Nephron progenitor cell (in vitro differentiated cells): ENCODE measurements around the gene SOHLH1.

ENCODE experiments used
- DNase-seq: peaks from one replicate; pipeline ENCODE4 v3.0.0; 2021
- H3K27ac Mint-ChIP-seq: 2 replicates; pipeline ENCODE4 v1.8.0; 2021; ENCODE audit warnings: mild to moderate bottlenecking, moderate library complexity, mixed read lengths
- H3K27me3 Mint-ChIP-seq: 2 replicates; pipeline ENCODE4 v1.8.0; 2021; ENCODE audit warnings: mild to moderate bottlenecking, low read depth, mixed read lengths; ENCODE audit not compliant: poor library complexity
- H3K36me3 Mint-ChIP-seq: 2 replicates; pipeline ENCODE4 v1.8.0; 2021; ENCODE audit warnings: low read depth, mixed read lengths
- H3K4me1 Mint-ChIP-seq: 2 replicates; pipeline ENCODE4 v1.8.0; 2021; ENCODE audit warnings: mixed read lengths
- H3K4me3 Mint-ChIP-seq: 2 replicates; pipeline ENCODE4 v1.8.0; 2021; ENCODE audit warnings: mild to moderate bottlenecking, moderate library complexity, mixed read lengths
- H3K9me3 Mint-ChIP-seq: 2 replicates; pipeline ENCODE4 v1.8.0; 2021; ENCODE audit warnings: mild to moderate bottlenecking, moderate library complexity, mixed read lengths
- CTCF ChIP-seq: fragments of 200-600 bp; sonication (generic); IDR thresholded peaks from 2 replicates; pipeline ENCODE4 v1.5.0; 2021; ENCODE audit warnings: antibody characterized with exemption

SOHLH1 gene

GRCh38 chr9:135655317-135655716 lies 44.0 kb downstream of the SOHLH1 start:
- no peak for TF ChIP-seq CTCF
- Mint-ChIP-seq H3K4me1 (peaks cover 8% of the 10 kb centered on the region), H3K27ac (no peak overlapping the region), H3K9me3 (peaks cover 52% of the 10 kb centered on the region), H3K36me3 (peaks cover 24% of the 10 kb centered on the region), H3K27me3 (peaks cover 15% of the 10 kb centered on the region), H3K4me3 (no peak overlapping the region)
- no peak for DNase-seq

DNA sequence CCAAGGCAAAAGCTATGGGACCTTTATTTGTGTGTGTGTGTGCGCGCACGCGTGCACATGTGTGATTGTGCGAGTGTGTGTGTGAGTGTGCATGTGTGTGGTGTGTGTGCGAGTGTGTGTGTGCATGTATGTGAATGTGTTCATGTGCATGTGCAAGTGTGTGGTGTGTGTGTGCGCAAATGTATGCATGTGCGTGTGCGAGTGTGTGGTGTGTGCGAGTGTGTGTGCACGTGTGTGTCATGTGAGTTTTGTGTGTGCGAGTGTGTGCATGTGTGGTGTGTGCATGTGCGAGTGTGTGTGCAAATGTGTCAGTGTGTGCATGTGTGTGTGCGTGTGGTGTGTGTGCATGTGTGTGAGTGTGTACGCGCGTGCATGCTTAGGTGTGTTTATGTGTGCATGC lies 48.9 kb downstream of the SOHLH1 start:
- peaks cover 22% of the 10 kb centered on the region for H3K27me3 Mint-ChIP-seq

DNA sequence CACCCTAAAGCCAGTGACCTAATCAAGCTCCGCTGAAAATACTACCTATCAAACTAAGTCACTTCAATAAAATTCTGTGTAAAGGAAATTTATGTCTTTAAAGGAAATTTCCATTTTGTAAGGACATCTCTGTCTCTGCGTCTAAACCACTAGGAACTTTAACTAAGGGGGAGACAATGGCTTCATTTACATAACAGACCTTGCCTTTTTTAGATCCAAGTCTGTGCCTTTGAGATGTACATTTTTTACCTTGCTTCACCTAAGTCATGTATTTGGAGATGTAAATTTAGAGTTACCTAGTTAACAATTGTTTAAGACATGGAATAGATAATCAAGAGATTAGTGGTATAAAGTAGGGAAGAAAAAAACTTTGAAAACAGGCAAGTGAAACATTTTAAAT lies 49.8 kb downstream of the SOHLH1 start:
- H3K36me3 Mint-ChIP-seq: peaks cover 21% of the 10 kb centered on the region
- H3K27ac Mint-ChIP-seq: no peak overlapping the region
- H3K4me1 Mint-ChIP-seq: peaks cover 16% of the 10 kb centered on the region
- DNase-seq: no peak
- TF ChIP-seq CTCF: no peak
- H3K27me3 Mint-ChIP-seq: peaks cover 15% of the 10 kb centered on the region
- H3K4me3 Mint-ChIP-seq: no peak overlapping the region
- peaks cover 89% of the 10 kb centered on the region for H3K9me3 Mint-ChIP-seq

More for the DNA sequence above, 48.9 kb downstream of the SOHLH1 start:
- no peak overlapping the region for H3K27ac Mint-ChIP-seq
- H3K4me1 Mint-ChIP-seq: peaks cover 7% of the 10 kb centered on the region
- DNase-seq: no peak
- H3K9me3 Mint-ChIP-seq: peaks cover 87% of the 10 kb centered on the region
- peaks cover 21% of the 10 kb centered on the region for H3K36me3 Mint-ChIP-seq
- no peak overlapping the region for H3K4me3 Mint-ChIP-seq
- no peak for TF ChIP-seq CTCF

DNA sequence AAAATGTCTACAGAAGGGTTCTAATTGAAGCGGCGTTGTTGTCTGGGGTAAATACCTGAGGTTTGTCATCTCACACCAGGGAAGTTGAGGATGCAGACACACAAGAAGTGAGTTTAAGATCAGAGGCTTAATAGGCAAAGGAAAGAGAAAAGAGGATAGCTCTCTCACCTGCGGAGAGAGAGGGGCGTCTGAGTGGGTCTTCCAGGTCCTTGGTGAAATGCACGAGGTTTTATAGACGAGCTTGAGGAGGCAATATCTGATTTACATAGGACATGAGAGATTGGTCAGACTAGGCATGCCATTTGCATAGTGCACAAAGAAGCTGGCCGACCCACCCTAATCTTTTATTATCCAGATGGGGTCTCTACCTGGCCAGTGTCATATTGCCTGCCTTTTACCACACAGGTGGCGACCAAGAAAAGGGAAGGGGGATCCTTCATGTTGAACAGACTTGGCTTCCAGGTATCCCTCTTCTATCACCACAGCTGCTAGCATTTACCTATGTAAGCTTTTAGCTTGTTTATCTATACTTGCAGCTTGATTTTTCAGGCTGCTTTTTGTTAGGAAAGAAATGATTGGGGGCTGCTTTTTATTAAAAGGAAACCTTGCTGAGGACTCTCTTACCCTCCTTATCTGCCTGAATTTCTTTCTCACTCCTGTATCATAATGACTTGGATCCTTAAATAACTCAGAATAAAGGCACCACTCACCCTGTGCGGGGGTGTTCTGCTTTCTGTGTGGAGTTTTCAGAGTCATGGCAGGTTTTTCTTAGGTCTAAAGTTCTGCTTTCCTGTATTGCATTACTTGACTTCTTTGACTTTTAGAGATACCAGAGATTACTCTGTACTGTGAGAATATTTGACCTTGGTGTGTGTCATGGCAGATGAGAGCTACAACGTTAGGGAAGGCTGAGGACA lies 50.5 kb downstream of the SOHLH1 start:
- H3K9me3 Mint-ChIP-seq: peaks cover 88% of the 10 kb centered on the region
- DNase-seq: no peak
- no peak for TF ChIP-seq CTCF
- peaks cover 18% of the 10 kb centered on the region for H3K4me1 Mint-ChIP-seq
- H3K4me3 Mint-ChIP-seq: peak overlapping the region; percentile 30
- no peak overlapping the region for H3K27ac Mint-ChIP-seq
- H3K27me3 Mint-ChIP-seq: peaks cover 14% of the 10 kb centered on the region
- H3K36me3 Mint-ChIP-seq: peaks cover 21% of the 10 kb centered on the region

DNA sequence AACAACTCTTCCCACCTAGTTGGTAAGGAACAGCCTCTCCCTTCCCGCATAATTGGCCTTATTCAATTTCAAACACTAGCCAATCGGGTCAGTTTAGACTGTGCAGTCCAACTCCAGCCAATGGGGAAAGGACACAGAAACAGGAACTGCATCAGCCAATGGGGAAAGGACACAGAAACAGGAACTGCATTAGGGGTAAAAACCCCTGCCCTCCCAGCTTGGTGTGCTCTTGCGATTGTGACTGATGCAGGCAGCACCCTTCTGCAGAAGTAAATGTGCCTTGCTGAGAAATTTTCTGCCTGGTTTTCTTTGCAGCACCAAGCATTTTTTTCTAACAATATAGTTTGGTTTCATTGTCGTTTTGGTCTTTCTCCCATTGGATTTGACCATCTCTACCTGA lies 51.4 kb downstream of the SOHLH1 start:
- Mint-ChIP-seq H3K27me3 (peaks cover 14% of the 10 kb centered on the region), H3K27ac (no peak overlapping the region), H3K4me1 (peaks cover 18% of the 10 kb centered on the region), H3K4me3 (peak overlapping the region; percentile 41), H3K36me3 (peaks cover 12% of the 10 kb centered on the region), H3K9me3 (peaks cover 88% of the 10 kb centered on the region)
- DNase-seq: no peak
- no peak for TF ChIP-seq CTCF
